ENCODE measurements around the gene TMEM235. TPM values are rescaled to one million over a fixed set of nuclear protein-coding genes. Genes with fewer than 3 reads are reported as not detected.

The TMEM235 gene
- total RNA-seq, 1 donor: not detected

- peak within 1 kb of the TSS; percentile 77 for H3K4me3 ChIP-seq (ENCODE audit: low read depth, low read length)
- DNase-seq (ENCODE audit: low read depth): peak; percentile 98
- TF ChIP-seq CTCF (IDR thresholded peaks at IDR 0.05; ENCODE audit: insufficient read depth, low read depth, low read length): peak; percentile 79
These were observed 44.5 kb upstream of the TMEM235 start, which contains the start of the genes AFMID and TK1 for GRCh38 chr17:78186692-78187595. Gene AFMID, plus strand, starts transcription at chr17:78187362. Its CDS starts 9 bp downstream, at chr17:78187371. Gene TK1, minus strand, starts transcription at chr17:78187052. Its CDS starts 58 bp downstream, at chr17:78186994.

DNA sequence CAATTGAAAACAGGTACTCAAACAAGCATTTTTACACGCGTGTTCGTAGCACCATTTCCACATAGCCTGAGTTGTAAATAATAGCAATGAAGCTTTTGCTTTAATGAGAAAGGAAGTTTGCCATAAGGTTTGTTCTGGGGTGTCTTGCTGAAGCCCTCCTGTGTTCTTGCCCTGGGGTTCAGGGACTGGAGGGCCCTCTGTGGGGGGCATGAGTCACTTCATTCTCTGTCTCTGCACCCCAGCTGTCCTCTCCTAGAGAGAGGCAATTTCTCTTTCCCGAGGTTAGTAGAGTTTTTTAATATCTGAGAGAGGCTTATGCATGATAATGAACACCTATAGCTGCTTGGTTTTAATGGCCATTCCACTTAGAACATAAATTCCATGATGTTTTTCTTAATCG, 34.7 kb upstream of the TMEM235 start:
- H3K4me3 ChIP-seq (ENCODE audit: low read depth, low read length): no peak overlapping the region
- no peak for DNase-seq (ENCODE audit: low read depth)
- TF ChIP-seq CTCF (IDR thresholded peaks at IDR 0.05; ENCODE audit: insufficient read depth, low read depth, low read length): no peak

GRCh38 chr17:78197147-78197832, 34.1 kb upstream of the TMEM235 start:
- DNase-seq (ENCODE audit: low read depth): no peak
- TF ChIP-seq CTCF (IDR thresholded peaks at IDR 0.05; ENCODE audit: insufficient read depth, low read depth, low read length): no peak
- H3K4me3 ChIP-seq (ENCODE audit: low read depth, low read length): no peak overlapping the region

DNA sequence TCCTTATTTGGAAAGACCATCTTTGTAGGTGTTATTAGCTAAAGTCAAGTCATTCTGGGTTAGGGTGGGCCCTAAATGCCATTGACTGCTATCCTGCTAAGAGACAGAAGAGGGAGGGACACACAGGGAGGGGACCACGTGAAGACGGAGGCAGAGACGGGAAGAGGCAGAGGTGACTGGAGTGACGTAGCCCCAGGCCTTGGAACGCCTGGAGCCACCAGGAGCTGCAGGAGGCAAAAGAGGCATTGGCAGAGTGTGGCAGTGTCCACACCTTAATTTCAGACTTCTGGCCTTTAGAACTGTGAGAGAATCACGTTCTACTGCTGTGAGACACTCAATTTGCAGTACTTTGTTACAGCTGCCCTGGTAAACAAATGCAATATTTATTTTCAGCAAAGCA, 31.0 kb upstream of the TMEM235 start:
- no peak overlapping the region for H3K4me3 ChIP-seq (ENCODE audit: low read depth, low read length)
- no peak for TF ChIP-seq CTCF (IDR thresholded peaks at IDR 0.05; ENCODE audit: insufficient read depth, low read depth, low read length)
- DNase-seq (ENCODE audit: low read depth): no peak

DNA sequence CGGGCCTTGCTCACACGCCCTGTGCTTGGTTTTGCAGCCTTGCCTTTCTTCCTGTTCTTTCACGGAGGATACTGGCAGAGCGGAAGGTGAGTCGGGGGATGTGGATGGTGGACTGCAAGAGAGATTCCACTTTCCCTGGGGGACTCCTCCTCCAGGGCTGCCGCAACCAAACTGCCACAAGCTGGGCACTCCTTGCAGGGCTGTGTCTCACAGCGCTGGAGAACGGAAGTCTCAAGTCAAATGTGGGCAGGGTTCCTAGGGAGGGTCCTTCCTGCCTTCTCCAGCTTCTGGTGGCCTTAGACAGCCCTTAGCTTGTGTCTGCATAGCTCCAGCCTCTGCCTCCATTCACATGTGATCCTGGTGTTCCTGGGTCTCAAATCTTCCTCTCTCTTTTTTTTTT, 28.8 kb upstream of the TMEM235 start:
- no peak for TF ChIP-seq CTCF (IDR thresholded peaks at IDR 0.05; ENCODE audit: insufficient read depth, low read depth, low read length)
- DNase-seq (ENCODE audit: low read depth): no peak
- H3K4me3 ChIP-seq (ENCODE audit: low read depth, low read length): no peak overlapping the region

DNA sequence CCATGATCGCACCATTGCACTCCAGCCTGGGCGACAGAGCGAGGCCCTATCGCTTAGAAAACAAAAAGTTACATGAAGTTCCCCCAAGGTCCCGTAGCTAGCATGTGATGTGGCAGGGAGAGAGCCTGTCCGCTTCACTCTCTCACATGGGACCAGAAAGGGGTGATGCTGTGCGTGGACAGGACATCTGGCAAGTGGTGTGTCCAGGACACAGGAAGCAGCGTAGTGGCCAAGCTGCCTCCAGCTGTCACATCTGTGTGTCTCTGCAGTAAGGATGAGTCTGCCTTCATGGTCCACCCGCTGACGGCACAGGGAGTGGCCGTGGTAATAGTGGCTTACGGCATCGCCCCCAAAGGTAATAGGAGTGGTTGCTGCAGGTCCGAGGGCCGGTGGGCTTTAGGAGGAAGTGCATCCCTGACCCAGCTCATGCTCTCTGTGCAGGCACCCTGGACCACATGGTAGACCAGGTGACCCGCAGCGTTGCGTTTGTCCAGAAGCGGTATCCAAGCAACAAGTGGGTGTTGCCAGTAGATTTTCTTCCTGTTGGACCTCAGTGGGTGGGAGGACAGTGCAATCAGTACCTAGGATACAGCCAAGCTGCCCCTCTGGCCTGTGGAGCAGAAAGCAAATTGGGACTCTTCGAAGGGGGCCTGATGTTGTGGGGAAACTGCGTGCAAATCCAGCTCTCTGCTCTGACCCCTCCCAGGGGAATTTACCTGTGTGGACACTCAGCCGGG, 26.9 kb upstream of the TMEM235 start:
- no peak for TF ChIP-seq CTCF (IDR thresholded peaks at IDR 0.05; ENCODE audit: insufficient read depth, low read depth, low read length)
- no peak overlapping the region for H3K4me3 ChIP-seq (ENCODE audit: low read depth, low read length)
- no peak for DNase-seq (ENCODE audit: low read depth)

All from fibroblast of villous mesenchyme (primary cell).